Retina (tissue), 1 donor: ENCODE results near the gene KCNJ12.
A peak's percentile ranks its signal among the peaks of the same experiment; 100 is the strongest.
"Not testable (repeated sequence)": the region's sequence is repeated elsewhere in the genome, so short reads cannot be mapped to it uniquely, and the experiment has no call there.

ENCODE experiments used
- DNase-seq: peaks from one replicate; pipeline ENCODE4 v3.0.0-alpha.2; 2016

Gene KCNJ12

GRCh38 chr17:21408766-21409300 is 32.7 kb downstream of the KCNJ12 start:
- not testable (repeated sequence) for DNase-seq

DNA sequence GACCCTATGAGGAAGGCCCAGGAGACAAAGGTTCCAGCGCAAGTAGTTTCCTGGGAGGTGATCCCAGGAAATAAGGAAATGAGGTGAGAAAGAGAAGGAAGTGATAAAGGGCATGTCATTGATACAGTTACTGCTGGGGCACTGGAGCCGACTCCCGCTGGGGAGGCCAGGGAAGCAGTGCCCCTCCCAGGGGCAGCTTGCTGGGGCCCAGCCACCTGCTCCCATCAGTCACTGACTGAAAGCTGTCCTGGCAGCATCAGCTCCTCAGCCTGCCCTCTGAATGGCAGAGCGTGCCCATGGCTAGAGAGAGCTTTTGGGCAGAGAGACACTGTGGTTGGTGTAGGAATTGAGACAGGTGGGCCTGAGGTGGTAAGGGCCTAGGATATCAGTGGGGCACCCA is 33.2 kb downstream of the KCNJ12 start:
- not testable (repeated sequence) for DNase-seq

GRCh38 chr17:21409971-21410370 is 33.8 kb downstream of the KCNJ12 start:
- not testable (repeated sequence) for DNase-seq

GRCh38 chr17:21410371-21410770 is 34.2 kb downstream of the KCNJ12 start:
- DNase-seq: not testable (repeated sequence)

- DNase-seq: not testable (repeated sequence)
Observed at GRCh38 chr17:21410906-21411678, 34.9 kb downstream of the KCNJ12 start.

DNA sequence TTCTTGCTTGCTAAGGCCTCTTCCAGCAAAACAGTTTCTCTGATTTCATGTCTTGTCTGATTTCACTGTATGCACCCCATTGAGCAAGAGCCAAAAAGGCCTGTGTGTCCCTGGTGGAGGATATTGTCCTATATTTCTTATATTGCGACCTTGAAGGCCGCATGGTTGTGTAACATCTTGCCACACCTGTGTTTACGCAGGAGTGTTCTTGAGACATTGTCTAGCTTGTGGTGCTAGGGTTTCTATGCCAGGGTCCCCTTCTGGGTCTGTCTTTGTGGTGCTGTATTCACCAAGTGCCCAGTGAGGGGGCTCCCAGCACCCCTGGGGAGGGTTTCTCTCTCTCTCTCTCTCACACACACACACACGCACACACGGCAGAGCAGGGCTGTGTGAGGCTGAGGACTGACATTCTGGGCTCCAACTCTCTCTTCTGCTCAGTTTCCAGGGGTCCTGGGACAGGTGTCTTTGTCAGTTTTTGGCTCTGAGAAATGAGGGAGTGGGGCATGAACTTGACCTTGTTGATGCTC is 35.6 kb downstream of the KCNJ12 start:
- DNase-seq: not testable (repeated sequence)

DNA sequence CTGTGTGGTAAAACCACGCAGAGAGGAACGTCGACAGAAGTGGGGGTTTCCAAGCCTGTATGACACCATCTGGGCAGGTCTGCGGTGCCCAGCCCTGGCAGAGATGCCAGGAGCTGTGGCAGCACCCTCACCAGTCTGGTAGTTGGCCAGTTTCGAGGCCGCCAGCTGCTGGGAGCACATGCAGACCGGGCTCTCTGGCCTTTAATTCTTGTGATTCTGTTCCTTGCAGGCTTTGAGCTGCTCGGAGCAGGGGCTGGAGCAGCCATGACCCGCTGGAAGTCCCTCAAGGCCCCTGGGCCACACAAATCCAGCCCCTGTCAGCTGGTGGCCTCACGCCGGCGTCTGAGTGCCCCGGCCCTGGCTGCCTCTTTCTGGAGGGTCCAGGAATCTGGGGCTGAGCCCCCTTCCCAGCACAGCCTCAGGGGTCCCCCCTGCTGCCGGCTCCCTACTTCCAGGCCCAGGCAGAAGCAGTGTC is 36.1 kb downstream of the KCNJ12 start:
- not testable (repeated sequence) for DNase-seq

DNA sequence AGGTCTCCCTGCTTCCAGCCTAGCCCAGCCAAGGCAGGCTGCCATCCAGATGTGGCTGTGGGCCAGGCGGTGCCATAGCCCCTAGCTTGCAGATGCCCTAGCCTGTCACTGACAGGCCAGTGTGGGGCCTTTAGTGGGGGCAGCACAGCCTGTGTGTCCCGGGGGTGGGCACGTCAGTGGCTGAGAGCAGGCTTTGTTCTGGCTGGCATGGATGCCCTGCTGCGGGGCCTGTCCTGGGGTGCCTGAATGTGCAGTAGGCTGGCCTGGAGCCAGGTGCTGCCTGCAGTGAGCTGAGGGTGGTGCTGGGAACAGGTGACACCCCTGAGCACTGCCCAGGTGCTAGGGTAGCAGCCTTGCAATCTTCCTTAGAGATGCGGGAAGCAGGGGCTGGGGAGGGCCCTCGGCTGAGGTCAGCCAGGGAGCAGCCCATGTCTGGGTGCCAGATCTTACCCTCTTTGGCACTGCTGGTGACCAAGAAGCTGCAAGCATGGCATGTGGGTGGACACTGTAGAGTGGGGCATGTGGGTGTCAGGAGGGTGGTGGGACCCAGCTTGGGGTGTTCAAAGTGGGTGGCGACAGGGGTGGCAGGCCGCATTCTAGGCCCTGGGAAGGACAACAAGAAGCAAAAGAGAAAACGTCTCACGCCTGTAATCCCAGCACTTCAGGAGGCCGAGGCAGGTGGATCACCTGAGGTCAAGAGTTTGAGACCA is 37.6 kb downstream of the KCNJ12 start:
- DNase-seq: not testable (repeated sequence)

DNA sequence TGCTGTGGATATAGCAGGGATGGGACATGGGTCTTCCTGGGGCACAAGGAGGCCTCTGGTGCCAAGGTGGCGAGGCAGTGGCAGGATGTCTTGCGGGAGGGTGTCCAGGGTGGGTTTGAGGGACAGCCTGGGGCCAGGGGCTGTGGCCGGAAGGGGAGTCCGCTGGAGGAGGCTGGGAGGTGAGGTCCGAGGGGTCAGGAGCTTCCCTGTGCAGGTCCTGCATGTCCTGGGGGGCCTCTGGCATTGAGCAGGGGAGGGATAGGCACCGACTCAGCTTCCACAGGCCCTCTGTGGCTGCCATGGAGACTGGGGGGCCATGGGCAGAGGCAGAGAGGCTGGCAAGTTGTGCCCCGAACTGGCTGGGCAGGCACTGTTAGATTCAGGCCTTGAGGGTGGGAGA is 38.5 kb downstream of the KCNJ12 start:
- DNase-seq: not testable (repeated sequence)

DNA sequence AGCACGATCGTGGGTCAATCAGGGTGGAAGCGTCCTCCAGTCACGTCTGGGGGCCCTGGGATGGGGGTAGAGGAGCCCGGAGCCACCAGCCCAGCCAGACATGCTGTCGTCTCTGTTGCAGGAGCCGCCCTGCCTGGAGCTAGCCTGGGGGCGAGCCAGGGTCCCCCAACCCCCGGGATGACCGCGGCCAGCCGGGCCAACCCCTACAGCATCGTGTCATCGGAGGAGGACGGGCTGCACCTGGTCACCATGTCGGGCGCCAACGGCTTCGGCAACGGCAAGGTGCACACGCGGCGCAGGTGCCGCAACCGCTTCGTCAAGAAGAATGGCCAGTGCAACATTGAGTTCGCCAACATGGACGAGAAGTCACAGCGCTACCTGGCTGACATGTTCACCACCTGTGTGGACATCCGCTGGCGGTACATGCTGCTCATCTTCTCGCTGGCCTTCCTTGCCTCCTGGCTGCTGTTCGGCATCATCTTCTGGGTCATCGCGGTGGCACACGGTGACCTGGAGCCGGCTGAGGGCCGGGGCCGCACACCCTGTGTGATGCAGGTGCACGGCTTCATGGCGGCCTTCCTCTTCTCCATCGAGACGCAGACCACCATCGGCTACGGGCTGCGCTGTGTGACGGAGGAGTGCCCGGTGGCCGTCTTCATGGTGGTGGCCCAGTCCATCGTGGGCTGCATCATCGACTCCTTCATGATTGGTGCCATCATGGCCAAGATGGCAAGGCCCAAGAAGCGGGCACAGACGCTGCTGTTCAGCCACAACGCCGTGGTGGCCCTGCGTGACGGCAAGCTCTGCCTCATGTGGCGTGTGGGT is 39.2 kb downstream of the KCNJ12 start:
- DNase-seq: not testable (repeated sequence)

- not testable (repeated sequence) for DNase-seq
Observed at GRCh38 chr17:21416471-21416981, 40.4 kb downstream of the KCNJ12 start.

DNA sequence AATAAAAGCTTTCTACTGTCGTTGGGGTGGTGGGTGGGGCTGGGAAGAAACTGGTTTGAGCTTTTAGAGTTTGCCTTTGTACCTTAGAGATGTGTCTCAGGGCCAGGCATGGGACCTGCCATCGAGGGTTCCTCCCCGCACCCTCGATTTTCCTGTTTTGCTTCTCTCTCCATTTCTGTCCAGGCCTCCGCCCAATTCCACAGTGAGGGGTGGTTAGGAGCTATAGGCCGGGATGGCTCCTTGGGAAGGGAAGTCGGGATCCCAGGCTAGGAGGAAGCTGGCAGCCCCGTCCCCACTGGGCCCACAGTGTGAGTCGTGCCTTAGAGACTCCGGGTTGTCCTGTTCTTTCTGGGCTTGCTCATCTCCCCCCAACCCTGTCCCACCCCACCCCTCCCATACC is 41.2 kb downstream of the KCNJ12 start:
- not testable (repeated sequence) for DNase-seq

DNA sequence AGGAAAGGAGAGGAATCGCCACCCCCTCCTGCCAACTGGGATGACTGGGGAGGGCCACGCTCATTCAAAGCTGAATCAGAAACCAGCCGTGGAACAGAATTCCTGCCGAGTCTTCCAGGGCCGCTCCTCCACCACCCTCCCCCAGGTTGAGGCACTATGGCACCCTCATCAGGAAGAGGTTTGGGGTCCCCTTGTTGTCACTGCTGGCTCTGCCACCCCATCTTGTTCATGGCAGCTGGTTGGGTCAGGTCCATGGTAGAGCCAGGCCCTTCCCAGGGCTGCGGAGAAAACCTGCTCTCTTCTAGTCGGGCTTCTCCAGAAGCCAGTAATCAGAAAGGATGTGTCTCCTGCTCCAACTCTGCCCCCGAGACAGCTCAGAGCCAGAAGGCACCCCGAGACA is 41.8 kb downstream of the KCNJ12 start:
- no peak for DNase-seq

- peak; percentile 8 for DNase-seq
Observed at GRCh38 chr17:21418446-21419298, 42.5 kb downstream of the KCNJ12 start.

DNA sequence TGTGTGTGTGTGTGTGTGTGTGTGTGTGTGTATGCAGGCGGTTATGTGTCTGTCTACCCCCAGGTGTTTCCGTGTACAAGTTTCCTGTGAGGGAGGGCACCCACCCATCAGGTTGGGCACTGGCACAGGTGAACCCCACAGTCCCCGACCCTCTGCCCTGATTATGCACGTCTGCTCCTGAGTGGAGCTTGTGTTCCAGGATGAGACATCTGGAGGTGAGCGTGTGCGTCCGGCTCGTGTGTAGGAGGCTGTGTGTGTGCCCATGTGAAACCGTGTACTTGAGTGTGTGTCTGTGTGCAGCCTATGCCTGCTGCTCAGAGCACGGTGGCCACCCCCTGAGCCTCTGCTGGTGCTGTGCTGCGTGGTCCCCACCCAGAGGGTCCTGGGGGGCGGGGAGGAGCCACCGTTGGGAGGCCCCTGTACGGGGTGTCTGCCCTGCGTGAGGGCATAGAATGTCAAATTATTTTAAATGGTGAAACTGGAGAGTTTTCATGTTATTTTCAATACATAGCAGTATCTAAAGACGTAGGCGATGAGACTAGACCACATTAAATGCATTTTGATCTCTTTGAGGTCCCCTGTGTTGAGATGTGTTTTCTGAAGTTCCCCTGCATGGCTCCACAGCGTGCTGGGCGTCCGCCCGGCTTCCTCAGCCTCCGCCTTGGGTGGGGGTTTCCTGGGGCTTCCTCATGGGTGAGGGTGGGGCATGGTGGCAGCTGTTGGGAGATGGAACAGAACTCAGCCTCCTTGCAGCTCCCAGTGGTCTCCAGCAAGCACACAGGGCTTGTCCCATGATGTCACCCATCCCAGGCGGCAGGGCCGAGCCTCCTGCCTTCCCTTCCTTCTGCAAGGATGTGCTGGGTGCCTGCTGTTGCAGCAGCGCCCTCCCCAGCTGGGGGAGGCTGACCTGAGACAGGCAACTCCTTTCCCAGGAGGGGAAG is 43.4 kb downstream of the KCNJ12 start:
- peak; percentile 15 for DNase-seq

DNA sequence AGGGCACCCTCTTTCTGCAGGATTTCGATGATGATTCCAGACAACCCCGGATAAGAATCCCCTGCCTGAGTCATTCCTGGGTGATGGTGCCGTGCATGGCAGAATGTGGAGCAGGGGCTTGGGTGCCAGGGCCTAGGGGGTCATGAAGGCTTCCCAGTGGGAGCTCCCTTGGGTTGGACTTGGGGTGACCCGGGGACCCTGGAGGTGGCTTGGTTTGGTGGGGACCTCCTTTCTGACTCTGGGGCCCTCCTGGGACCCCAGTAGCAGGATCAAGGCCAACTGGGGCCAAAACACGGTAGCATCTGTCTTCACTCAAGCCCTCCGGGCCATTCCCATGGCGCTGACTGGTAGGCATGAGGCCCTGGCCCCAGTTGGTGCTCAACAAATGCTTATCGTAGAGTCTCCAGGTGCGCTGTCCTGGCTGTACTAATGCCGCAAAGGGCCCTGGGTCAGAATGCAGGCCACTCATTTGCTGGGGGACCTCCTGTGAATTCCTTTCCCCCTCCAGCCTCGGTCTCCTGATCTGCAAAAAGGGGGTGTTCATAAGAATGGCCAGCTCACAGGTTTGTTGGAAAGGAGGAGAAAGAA is 44.4 kb downstream of the KCNJ12 start:
- not testable (repeated sequence) for DNase-seq

GRCh38 chr17:21421421-21422310 is 45.5 kb downstream of the KCNJ12 start:
- peak; percentile 12 for DNase-seq
